Measurements from ENCODE around the gene HEPHL1.

DNA sequence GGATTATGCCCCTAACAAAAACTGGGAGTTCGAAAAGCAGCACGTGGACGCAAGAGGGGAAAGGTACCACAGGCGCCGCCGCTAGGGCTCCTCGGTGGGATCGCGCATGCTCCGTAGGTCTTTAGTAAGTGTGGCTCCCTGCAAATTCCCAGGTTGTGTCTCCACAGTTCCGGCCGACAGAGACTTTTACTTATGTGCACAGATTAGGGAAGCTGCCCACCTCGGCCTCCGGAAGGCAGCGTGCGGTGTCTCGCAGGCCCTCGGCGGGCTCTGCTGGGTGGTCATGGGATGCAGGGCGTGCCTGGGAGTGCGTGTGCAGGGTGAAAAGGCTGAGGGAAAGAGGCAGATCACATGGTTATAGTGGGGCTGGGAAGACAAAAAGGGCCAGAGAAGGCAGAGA lies 67.8 kb downstream of the HEPHL1 start:
- TF ChIP-seq, protein P1, sequence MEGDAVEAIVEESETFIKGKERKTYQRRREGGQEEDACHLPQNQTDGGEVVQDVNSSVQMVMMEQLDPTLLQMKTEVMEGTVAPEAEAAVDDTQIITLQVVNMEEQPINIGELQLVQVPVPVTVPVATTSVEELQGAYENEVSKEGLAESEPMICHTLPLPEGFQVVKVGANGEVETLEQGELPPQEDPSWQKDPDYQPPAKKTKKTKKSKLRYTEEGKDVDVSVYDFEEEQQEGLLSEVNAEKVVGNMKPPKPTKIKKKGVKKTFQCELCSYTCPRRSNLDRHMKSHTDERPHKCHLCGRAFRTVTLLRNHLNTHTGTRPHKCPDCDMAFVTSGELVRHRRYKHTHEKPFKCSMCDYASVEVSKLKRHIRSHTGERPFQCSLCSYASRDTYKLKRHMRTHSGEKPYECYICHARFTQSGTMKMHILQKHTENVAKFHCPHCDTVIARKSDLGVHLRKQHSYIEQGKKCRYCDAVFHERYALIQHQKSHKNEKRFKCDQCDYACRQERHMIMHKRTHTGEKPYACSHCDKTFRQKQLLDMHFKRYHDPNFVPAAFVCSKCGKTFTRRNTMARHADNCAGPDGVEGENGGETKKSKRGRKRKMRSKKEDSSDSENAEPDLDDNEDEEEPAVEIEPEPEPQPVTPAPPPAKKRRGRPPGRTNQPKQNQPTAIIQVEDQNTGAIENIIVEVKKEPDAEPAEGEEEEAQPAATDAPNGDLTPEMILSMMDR (conservative IDR thresholded peaks at IDR 0.05 in 1 of 2, IDR thresholded peaks at IDR 0.05 in 1 of 2; ENCODE audit: extremely low read depth in 1 of 2, insufficient read depth in 1 of 2, low read depth in 1 of 2, low read length in 2 of 2): no peak
- no peak for TF ChIP-seq EZH2 (IDR thresholded peaks at IDR 0.05; ENCODE audit: borderline replicate concordance, low read length)

All from mammary epithelial cell (primary cell).